Smooth muscle cell (in vitro differentiated cells): Measurements from ENCODE around the gene MFAP5. TPM values are rescaled to one million over a fixed set of nuclear protein-coding genes. Genes with fewer than 3 reads are reported as not detected.
"Not testable (repeated sequence)": the region's sequence is repeated elsewhere in the genome, so short reads cannot be mapped to it uniquely, and the experiment has no call there.

Source experiments
- DNase-seq: peaks from one replicate; lab custom pipeline; 2025; ENCODE audit not compliant: unreplicated experiment; lab: John Stamatoyannopoulos, UW
- H2AFZ ChIP-seq: fragments of 200-600 bp; sonication (generic); 2 replicates; pipeline ENCODE4 v1.6.0; 2016; ENCODE audit warnings: antibody characterized with exemption, low read depth, mild to moderate bottlenecking
- H3F3A ChIP-seq: fragments of 200-600 bp; sonication (generic); 2 replicates; pipeline ENCODE4 v1.6.0; 2017; ENCODE audit warnings: antibody characterized with exemption, low read depth
- H3K27ac ChIP-seq: fragments of 200-600 bp; sonication (generic); 2 replicates; pipeline ENCODE4 v1.5.1; 2016; ENCODE audit warnings: low read depth, mild to moderate bottlenecking
- H3K27me3 ChIP-seq: fragments of 200-600 bp; sonication (generic); 2 replicates; pipeline ENCODE4 v1.6.1; 2016; ENCODE audit warnings: low read depth, mild to moderate bottlenecking
- H3K36me3 ChIP-seq: fragments of 200-600 bp; sonication (generic); 2 replicates; pipeline ENCODE4 v1.5.1; 2016; ENCODE audit warnings: low read depth
- H3K4me1 ChIP-seq: fragments of 200-600 bp; sonication (generic); 2 replicates; pipeline ENCODE4 v1.5.1; 2016; ENCODE audit warnings: low read depth
- H3K4me2 ChIP-seq: fragments of 200-600 bp; sonication (generic); 2 replicates; pipeline ENCODE4 v1.6.0; 2016; ENCODE audit warnings: mild to moderate bottlenecking
- H3K4me3 ChIP-seq: fragments of 200-600 bp; sonication (generic); 2 replicates; pipeline ENCODE4 v1.5.1; 2016; ENCODE audit warnings: mild to moderate bottlenecking
- H3K79me2 ChIP-seq: fragments of 200-600 bp; sonication (generic); 2 replicates; pipeline ENCODE4 v1.6.0; 2016; ENCODE audit warnings: low read depth, mild to moderate bottlenecking
- H3K9ac ChIP-seq: fragments of 200-600 bp; sonication (generic); 2 replicates; pipeline ENCODE4 v1.6.0; 2016; ENCODE audit warnings: low read depth
- H3K9me3 ChIP-seq: fragments of 200-600 bp; sonication (generic); replicated peaks from 2 replicates; pipeline ENCODE4 v1.5.1; 2016; ENCODE audit warnings: low read depth
- H4K20me1 ChIP-seq: fragments of 200-600 bp; sonication (generic); 2 replicates; pipeline ENCODE4 v1.6.0; 2016; ENCODE audit warnings: low read depth
- CTCF ChIP-seq: fragments of 200-600 bp; sonication (generic); IDR thresholded peaks from 2 replicates; pipeline ENCODE4 v1.5.1; 2017; ENCODE audit warnings: borderline replicate concordance, mild to moderate bottlenecking, antibody characterized with exemption; ENCODE audit not compliant: insufficient read depth, poor library complexity, severe bottlenecking
- WGBS: methylation state at CpG from one replicate; pipeline ENCODE4 v1.1.7; 2016; ENCODE audit warnings: low lambda C conversion rate; 5-methylcytosine and 5-hydroxymethylcytosine counted together
- polyA plus RNA-seq: library from polyadenylated mRNA; unstranded; fragments of >200 nt; fragmentation: Nextera tagmentation; extraction: Ambion mirVana; gene quantifications from 2 replicates; pipeline ENCODE4 v1.2.1, GENCODE V29; 2016
- total RNA-seq: library from RNA; depleted of rRNA; stranded (reverse); fragments of >200 nt; gene quantifications from 2 replicates; pipeline ENCODE4 v1.2.3, GENCODE V29; 2014

The MFAP5 gene
- total and polyA plus RNA-seq, 2 experiments from 2014 or later: 33.5 to 120 TPM

- Histone ChIP-seq H3K79me2 (no peaks in the 10 kb centered on the region), H2AFZ (no peak overlapping the region), H3K4me1 (peaks cover 2% of the 10 kb centered on the region), H3F3A (no peaks in the 10 kb centered on the region), H3K27me3 (no peaks in the 10 kb centered on the region), H3K9me3 (no peaks in the 10 kb centered on the region), H3K27ac (no peak overlapping the region), H3K4me3 (no peak overlapping the region), H4K20me1 (no peaks in the 10 kb centered on the region), H3K9ac (no peak overlapping the region), H3K4me2 (no peak overlapping the region), H3K36me3 (no peaks in the 10 kb centered on the region)
- no peak for DNase-seq
- WGBS: 90% methylated on average over 4 of the region's 4 CpGs
- TF ChIP-seq CTCF: no peak
Observed at GRCh38 chr12:8637666-8638065, 25.0 kb downstream of the MFAP5 start.

GRCh38 chr12:8637244-8637643 is 25.4 kb downstream of the MFAP5 start:
- no peak overlapping the region for H3K4me3 ChIP-seq
- no peak overlapping the region for H3K9ac ChIP-seq
- no peaks in the 10 kb centered on the region for H3K9me3 ChIP-seq
- no peaks in the 10 kb centered on the region for H3K27me3 ChIP-seq
- H3K4me1 ChIP-seq: peaks cover 2% of the 10 kb centered on the region
- no peaks in the 10 kb centered on the region for H3K36me3 ChIP-seq
- no peak overlapping the region for H3K27ac ChIP-seq
- no peak overlapping the region for H3K4me2 ChIP-seq
- TF ChIP-seq CTCF: no peak
- 95% methylated on average over 7 of the region's 7 CpGs for WGBS
- H4K20me1 ChIP-seq: no peaks in the 10 kb centered on the region
- H3F3A ChIP-seq: no peaks in the 10 kb centered on the region
- DNase-seq: no peak
- H3K79me2 ChIP-seq: no peaks in the 10 kb centered on the region
- H2AFZ ChIP-seq: no peak overlapping the region

GRCh38 chr12:8636581-8636980 is 26.0 kb downstream of the MFAP5 start:
- H3K4me2 ChIP-seq: peak overlapping the region; percentile 44
- no peaks in the 10 kb centered on the region for H3K36me3 ChIP-seq
- H3K27me3 ChIP-seq: no peaks in the 10 kb centered on the region
- H3K27ac ChIP-seq: no peak overlapping the region
- no peak for TF ChIP-seq CTCF
- H3K9me3 ChIP-seq: no peaks in the 10 kb centered on the region
- 38% methylated on average over 5 of the region's 5 CpGs for WGBS
- no peak overlapping the region for H3K4me3 ChIP-seq
- peaks cover 2% of the 10 kb centered on the region for H3K4me1 ChIP-seq
- no peak overlapping the region for H2AFZ ChIP-seq
- no peaks in the 10 kb centered on the region for H4K20me1 ChIP-seq
- DNase-seq: no peak
- H3K79me2 ChIP-seq: no peaks in the 10 kb centered on the region
- H3K9ac ChIP-seq: no peak overlapping the region
- H3F3A ChIP-seq: no peaks in the 10 kb centered on the region

DNA sequence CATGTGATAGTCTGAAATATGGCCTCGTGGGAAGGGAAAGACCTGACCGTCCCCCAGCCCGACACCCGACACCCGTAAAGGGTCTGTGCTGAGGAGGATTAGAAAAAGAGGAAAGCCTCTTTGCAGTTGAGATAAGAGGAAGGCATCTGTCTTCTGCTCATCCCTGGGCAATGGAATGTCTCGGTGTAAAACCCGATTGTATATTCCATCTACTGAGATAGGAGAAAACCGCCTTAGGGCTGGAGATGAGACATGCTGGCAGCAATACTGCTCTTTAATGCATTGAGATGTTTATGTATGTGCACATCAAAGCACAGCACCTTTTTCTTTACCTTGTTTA is 26.6 kb downstream of the MFAP5 start:
- not testable (repeated sequence) for H3K27ac ChIP-seq, H3K4me1 ChIP-seq, H3K27me3 ChIP-seq, H3K9ac ChIP-seq, H3F3A ChIP-seq, H3K4me3 ChIP-seq, H3K36me3 ChIP-seq, H2AFZ ChIP-seq, DNase-seq, H3K9me3 ChIP-seq, H4K20me1 ChIP-seq, H3K79me2 ChIP-seq
- H3K4me2 ChIP-seq: peak overlapping the region; percentile 44
- 5% methylated on average over 8 of the region's 8 CpGs for WGBS

DNA sequence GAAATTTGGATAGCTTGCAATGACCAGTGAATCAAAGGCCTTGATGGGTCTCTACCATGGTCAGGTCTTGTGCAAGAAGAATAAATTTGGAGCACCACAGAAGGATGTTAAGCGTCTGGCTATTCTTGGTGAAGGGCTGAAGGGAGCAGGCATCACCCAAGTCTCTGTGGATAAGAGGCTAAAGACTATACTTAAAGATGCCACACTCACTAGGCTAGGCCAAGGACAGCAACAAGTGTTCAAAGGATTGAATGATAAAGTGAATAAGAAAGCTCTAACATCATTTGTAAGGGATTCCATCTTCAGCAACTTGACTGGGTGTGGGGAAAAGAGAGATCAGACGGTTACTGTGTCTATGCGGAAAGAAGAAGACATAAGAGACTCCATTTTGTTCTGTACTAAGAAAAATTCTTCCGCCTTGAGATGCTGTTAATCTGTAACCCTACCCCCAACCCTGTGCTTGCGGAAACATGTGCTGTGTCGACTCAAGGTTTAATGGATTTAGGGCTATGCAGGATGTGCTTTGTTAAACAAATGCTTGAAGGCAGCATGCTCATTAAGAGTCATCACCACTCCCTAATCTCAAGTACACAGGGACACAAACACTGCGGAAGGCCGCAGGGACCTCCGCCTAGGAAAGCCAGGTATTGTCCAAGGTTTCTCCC is 27.2 kb downstream of the MFAP5 start:
- not testable (repeated sequence) for H4K20me1 ChIP-seq, H3K27me3 ChIP-seq, H3K9me3 ChIP-seq, H3F3A ChIP-seq, H3K36me3 ChIP-seq, H3K79me2 ChIP-seq, H3K4me1 ChIP-seq, DNase-seq, H3K27ac ChIP-seq, H3K4me3 ChIP-seq, H3K9ac ChIP-seq
- peak overlapping the region; percentile 31 for H3K4me2 ChIP-seq
- 27% methylated on average over 9 of the region's 9 CpGs for WGBS
- peak overlapping the region; percentile 49 for H2AFZ ChIP-seq
